22Rv1 (cell line): ENCODE data around the gene CCNT1.

Experiments
- CTCF ChIP-seq: fragments of 450-650 bp; IDR thresholded peaks from 2 replicates; pipeline ENCODE4 v1.5.1; 2017; ENCODE audit warnings: mild to moderate bottlenecking
- ZFX ChIP-seq: fragments of 450-650 bp; IDR thresholded peaks from 2 replicates; pipeline ENCODE4 v1.6.1; 2017; ENCODE audit warnings: antibody characterized with exemption, borderline replicate concordance

- no peak for TF ChIP-seq CTCF
- no peak for TF ChIP-seq ZFX
Measured at GRCh38 chr12:48691826-48692487, 24.6 kb downstream of the CCNT1 start.
